CD4-positive, alpha-beta T cell (primary cell): ENCODE data around the gene LIN54. TPM values are rescaled to one million over a fixed set of nuclear protein-coding genes. Genes with fewer than 3 reads are reported as not detected.

Experiments
- ATAC-seq: fragments of 200-7000 bp; cut with Tn5 transposase; one replicate; pipeline ENCODE4 v1.10.0; 2022; ENCODE audit warnings: mild to moderate bottlenecking; ENCODE audit not compliant: poor library complexity
- CTCF ChIA-PET: fragments of 350-600 bp; sonication (Branson Sonifier 250); formaldehyde crosslinking; loops from one replicate; lab custom pipeline; 2021; ENCODE audit warnings: antibody characterized with exemption, inconsistent platforms; lab: Charles Lee
- POLR2A ChIA-PET: fragments of 350-600 bp; sonication (Branson Sonifier 250); formaldehyde crosslinking; loops from one replicate; lab custom pipeline; 2021; ENCODE audit warnings: antibody characterized with exemption, inconsistent platforms; lab: Charles Lee
- DNase-seq, 14 experiments: peaks; one replicate each; pipeline ENCODE4 v3.0.0-alpha.2; 2013 to 2020; ENCODE audit warnings: mixed read lengths in 2 of 14
- H3K27ac ChIP-seq, 2 donors: one replicate each; pipeline versions ENCODE4 v1.5.1 to v1.7.0; 2013; ENCODE audit warnings: low read length in 2 of 2, low read depth in 1 of 2, mild to moderate bottlenecking in 1 of 2
- H3K27me3 ChIP-seq, 2 experiments: 1 replicate in 1 of 2; 2 replicates in 1 of 2; pipeline versions ENCODE4 v1.6.1 to v1.7.0; 2013; ENCODE audit warnings: low read length in 2 of 2, control low read depth in 1 of 2, mild to moderate bottlenecking in 1 of 2, moderate library complexity in 1 of 2; ENCODE audit not compliant: insufficient read depth in 2 of 2, control insufficient read depth in 1 of 2
- H3K36me3 ChIP-seq: one replicate; pipeline ENCODE4 v1.6.1; 2013; ENCODE audit warnings: low read length, control low read depth; ENCODE audit not compliant: insufficient read depth
- H3K4me1 ChIP-seq: one replicate; pipeline ENCODE4 v1.6.1; 2013; ENCODE audit warnings: low read length, control low read depth; ENCODE audit not compliant: insufficient read depth
- H3K4me3 ChIP-seq: one replicate; pipeline ENCODE4 v1.5.1; 2013; ENCODE audit warnings: mild to moderate bottlenecking, low read length, moderate library complexity
- H3K9me3 ChIP-seq, 2 experiments: 1 replicate in 1 of 2; 2 replicates in 1 of 2; pipeline versions ENCODE4 v1.6.1 to v1.7.0; 2013; ENCODE audit warnings: low read length in 2 of 2, mild to moderate bottlenecking in 2 of 2, control low read depth in 1 of 2, moderate library complexity in 1 of 2; ENCODE audit not compliant: control insufficient read depth in 1 of 2, insufficient read depth in 1 of 2
- H3K27ac Mint-ChIP-seq: one replicate; pipeline ENCODE4 v1.8.0; 2020; ENCODE audit warnings: mixed read lengths
- H3K27me3 Mint-ChIP-seq: one replicate; pipeline ENCODE4 v1.8.0; 2021; ENCODE audit warnings: mixed read lengths
- H3K36me3 Mint-ChIP-seq: one replicate; pipeline ENCODE4 v1.8.0; 2021; ENCODE audit warnings: low read depth, mixed read lengths
- H3K4me1 Mint-ChIP-seq: one replicate; pipeline ENCODE4 v1.8.0; 2021; ENCODE audit warnings: low read depth, mixed read lengths
- H3K4me3 Mint-ChIP-seq: one replicate; pipeline ENCODE4 v1.8.0; 2020; ENCODE audit warnings: mild to moderate bottlenecking, mixed read lengths
- H3K9me3 Mint-ChIP-seq: one replicate; pipeline ENCODE4 v1.8.0; 2020; ENCODE audit warnings: mixed read lengths
- intact Hi-C, 2 experiments: fragments of 100-400 bp; cut with DNase I in 1 of 2; cut with micrococcal nuclease in 1 of 2; formaldehyde crosslinking; loops; one replicate each; pipeline versions ENCODE4 v1.15.1 to v1.9.0; 2023 to 2025; cut with DNase I, micrococcal nuclease
- total RNA-seq, 174 experiments: library from RNA in 2 of 174; stranded (reverse) in 2 of 174; gene quantifications; one replicate each; pipeline ENCODE4 v1.2.3 and lab custom pipeline; 2021 to 2026
- TF ChIP-seq, protein P1 (sequence below): fragments of 200-600 bp; IDR thresholded peaks from one replicate; pipeline ENCODE4 v1.8.0; 2022; ENCODE audit warnings: antibody characterized with exemption, mild to moderate bottlenecking

LIN54 gene
- total RNA-seq, 2 experiments from 2014 or later, result 11.0 to 12.1 TPM

DNA sequence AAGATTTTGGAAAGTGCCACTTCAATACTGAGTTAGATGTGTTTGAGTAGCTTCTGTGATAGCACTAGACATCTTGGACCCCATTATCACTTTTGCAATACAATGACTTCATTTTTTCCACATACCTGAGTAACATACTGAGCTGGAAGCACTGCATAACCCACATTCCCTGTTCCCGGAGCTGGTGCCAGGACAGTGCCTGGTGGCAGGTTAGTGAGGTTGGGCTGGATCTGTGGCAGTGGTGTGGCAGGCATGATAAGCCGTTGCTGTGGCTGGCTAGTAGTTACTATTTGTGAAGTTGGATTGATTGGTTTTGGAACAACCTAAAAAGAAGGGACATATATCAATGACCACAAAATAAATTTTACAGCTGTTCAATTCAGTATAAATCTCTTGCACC, 71.2 kb downstream of the LIN54 start:
- Mint-ChIP-seq H3K4me1 (no peaks in the 10 kb centered on the region), H3K27ac (no peak overlapping the region), H3K27me3 (no peaks in the 10 kb centered on the region), H3K36me3 (peaks cover 89% of the 10 kb centered on the region), H3K4me3 (no peak overlapping the region), H3K9me3 (no peaks in the 10 kb centered on the region)
- ChIA-PET POLR2A (interaction anchor here (1.0 kb wide), 1 partner anchor 39 kb away, joined by 3 read pairs; the partner anchor contains the start of gene THAP9), CTCF (no interaction called here)
- TF ChIP-seq, protein P1, sequence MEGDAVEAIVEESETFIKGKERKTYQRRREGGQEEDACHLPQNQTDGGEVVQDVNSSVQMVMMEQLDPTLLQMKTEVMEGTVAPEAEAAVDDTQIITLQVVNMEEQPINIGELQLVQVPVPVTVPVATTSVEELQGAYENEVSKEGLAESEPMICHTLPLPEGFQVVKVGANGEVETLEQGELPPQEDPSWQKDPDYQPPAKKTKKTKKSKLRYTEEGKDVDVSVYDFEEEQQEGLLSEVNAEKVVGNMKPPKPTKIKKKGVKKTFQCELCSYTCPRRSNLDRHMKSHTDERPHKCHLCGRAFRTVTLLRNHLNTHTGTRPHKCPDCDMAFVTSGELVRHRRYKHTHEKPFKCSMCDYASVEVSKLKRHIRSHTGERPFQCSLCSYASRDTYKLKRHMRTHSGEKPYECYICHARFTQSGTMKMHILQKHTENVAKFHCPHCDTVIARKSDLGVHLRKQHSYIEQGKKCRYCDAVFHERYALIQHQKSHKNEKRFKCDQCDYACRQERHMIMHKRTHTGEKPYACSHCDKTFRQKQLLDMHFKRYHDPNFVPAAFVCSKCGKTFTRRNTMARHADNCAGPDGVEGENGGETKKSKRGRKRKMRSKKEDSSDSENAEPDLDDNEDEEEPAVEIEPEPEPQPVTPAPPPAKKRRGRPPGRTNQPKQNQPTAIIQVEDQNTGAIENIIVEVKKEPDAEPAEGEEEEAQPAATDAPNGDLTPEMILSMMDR, result no peak
- no peak for ATAC-seq
- no peak overlapping the region for H3K27ac ChIP-seq
- DNase-seq, result no peak
- H3K36me3 ChIP-seq, result peaks cover 65% of the 10 kb centered on the region
- no peak overlapping the region for H3K4me3 ChIP-seq
- no peaks in the 10 kb centered on the region for H3K27me3 ChIP-seq
- H3K9me3 ChIP-seq, result no peaks in the 10 kb centered on the region
- no peaks in the 10 kb centered on the region for H3K4me1 ChIP-seq
- intact Hi-C loops, result no loop called here

DNA sequence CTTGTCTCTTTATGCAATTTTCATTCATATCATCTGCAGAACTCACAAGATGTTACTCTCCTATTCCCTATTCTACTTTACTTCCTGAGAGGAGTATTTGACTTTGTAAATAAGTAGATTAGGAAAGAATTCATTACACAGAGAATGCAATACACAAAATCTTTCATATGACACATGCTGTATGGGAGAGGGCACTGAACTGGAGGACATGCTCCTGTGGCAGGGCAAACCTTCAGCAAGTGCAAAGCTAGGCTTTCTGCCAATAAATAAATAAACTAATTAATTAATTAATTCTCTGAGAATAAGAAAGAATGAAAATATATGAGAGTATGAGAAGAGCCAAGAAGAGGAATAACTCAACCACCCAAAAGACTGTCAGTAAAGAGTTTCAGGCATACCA, 76.2 kb downstream of the LIN54 start:
- Mint-ChIP-seq H3K36me3 (peaks cover 83% of the 10 kb centered on the region), H3K27me3 (no peaks in the 10 kb centered on the region), H3K9me3 (no peaks in the 10 kb centered on the region), H3K4me1 (no peaks in the 10 kb centered on the region), H3K27ac (no peak overlapping the region), H3K4me3 (no peak overlapping the region)
- intact Hi-C loops, result no loop called here
- Histone ChIP-seq H3K4me1 (no peaks in the 10 kb centered on the region), H3K27ac (no peak overlapping the region), H3K4me3 (no peak overlapping the region), H3K27me3 (no peaks in the 10 kb centered on the region), H3K36me3 (peaks cover 46% of the 10 kb centered on the region), H3K9me3 (no peaks in the 10 kb centered on the region)
- ATAC-seq (no peak), DNase-seq (no peak)
- POLR2A ChIA-PET, result no interaction called here
- TF ChIP-seq, protein P1, result no peak
- CTCF ChIA-PET, result no interaction called here

DNA sequence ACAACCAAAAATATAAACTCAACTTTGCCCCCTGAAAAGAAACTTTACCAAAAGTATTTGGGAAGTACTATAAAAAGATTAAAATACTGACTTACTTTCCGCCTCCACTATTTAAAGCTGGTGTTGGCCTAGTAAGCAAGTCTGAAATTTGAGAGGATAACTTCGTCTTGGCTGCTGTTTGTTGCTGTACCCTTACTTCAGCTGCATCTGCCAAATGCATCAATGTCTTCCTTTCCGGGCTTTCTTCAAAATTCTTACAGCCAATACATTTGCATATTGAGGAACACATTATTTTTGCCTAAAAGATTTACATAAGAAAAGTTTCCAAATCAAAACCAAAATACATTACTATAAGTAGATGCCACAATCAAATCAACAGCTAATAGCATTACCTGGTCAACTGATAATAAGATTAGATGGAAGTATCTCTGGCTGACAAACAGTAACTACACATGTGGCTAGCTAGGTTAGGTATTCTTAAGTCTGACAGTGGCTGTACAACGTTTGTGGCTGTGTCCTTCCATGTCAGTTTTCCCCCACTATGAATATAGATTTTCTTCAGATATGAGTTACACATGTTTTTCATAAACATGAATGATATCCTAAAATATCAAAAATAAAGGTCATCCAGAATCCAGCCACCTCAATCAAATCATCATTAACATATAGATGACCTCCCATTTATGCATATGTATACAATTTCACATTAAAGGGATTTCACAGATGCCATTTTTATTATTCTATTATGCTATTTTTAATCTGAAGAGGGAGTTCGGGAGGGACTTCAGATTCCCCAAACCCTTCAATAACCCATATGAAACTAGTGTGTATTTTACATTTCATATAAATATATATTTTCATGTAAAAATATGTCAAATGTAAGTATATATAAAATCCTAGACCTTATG, 79.5 kb downstream of the LIN54 start:
- ChIA-PET CTCF (no interaction called here), POLR2A (no interaction called here)

More for the DNA sequence above, 79.5 kb downstream of the LIN54 start:
- Mint-ChIP-seq H3K27ac (no peak overlapping the region), H3K4me3 (no peak overlapping the region), H3K36me3 (peaks cover 67% of the 10 kb centered on the region), H3K27me3 (no peaks in the 10 kb centered on the region), H3K4me1 (no peaks in the 10 kb centered on the region), H3K9me3 (no peaks in the 10 kb centered on the region)
- H3K36me3 ChIP-seq, result peaks cover 17% of the 10 kb centered on the region
- H3K4me3 ChIP-seq, result no peak overlapping the region
- no peak for DNase-seq
- ATAC-seq, result no peak
- H3K27ac ChIP-seq, result no peak overlapping the region
- H3K9me3 ChIP-seq, result no peaks in the 10 kb centered on the region
- TF ChIP-seq, protein P1, result no peak
- no peaks in the 10 kb centered on the region for H3K27me3 ChIP-seq
- intact Hi-C loops, result no loop called here
- no peaks in the 10 kb centered on the region for H3K4me1 ChIP-seq
